Loucy (cell line): ENCODE results near the gene RAP1GAP2.

Source experiments
- H2AFZ ChIP-seq: fragments of 200-600 bp; sonication (generic); 2 replicates; pipeline ENCODE4 v1.6.0; 2016; ENCODE audit warnings: antibody characterized with exemption, mild to moderate bottlenecking, low read length, moderate library complexity
- H3F3A ChIP-seq: fragments of 200-600 bp; 2 replicates; pipeline ENCODE4 v1.6.0; 2016; ENCODE audit warnings: antibody characterized with exemption, low read depth, mild to moderate bottlenecking
- H3K27me3 ChIP-seq: fragments of 200-600 bp; sonication (generic); 2 replicates; pipeline ENCODE4 v1.6.1; 2014; ENCODE audit warnings: low read length, mild to moderate bottlenecking; ENCODE audit not compliant: insufficient read depth, poor library complexity, severe bottlenecking
- H3K36me3 ChIP-seq: fragments of 200-600 bp; sonication (generic); 2 replicates; pipeline ENCODE4 v1.6.1; 2016; ENCODE audit warnings: low read length; ENCODE audit not compliant: insufficient read depth
- H3K4me1 ChIP-seq: fragments of 200-600 bp; sonication (generic); 2 replicates; pipeline ENCODE4 v1.5.1; 2014; ENCODE audit warnings: low read length, mild to moderate bottlenecking; ENCODE audit not compliant: insufficient read depth, poor library complexity, severe bottlenecking
- H3K4me2 ChIP-seq: fragments of 200-600 bp; sonication (generic); 2 replicates; pipeline ENCODE4 v1.6.0; 2014; ENCODE audit warnings: antibody characterized with exemption, low read length, low read depth, mild to moderate bottlenecking; ENCODE audit not compliant: poor library complexity, severe bottlenecking
- H3K4me3 ChIP-seq: fragments of 200-600 bp; sonication (generic); 2 replicates; pipeline ENCODE4 v1.5.1; 2014; ENCODE audit warnings: low read length, mild to moderate bottlenecking, mixed read lengths; ENCODE audit not compliant: poor library complexity, severe bottlenecking
- H3K79me2 ChIP-seq: fragments of 200-600 bp; sonication (generic); 2 replicates; pipeline ENCODE4 v1.6.1; 2014; ENCODE audit warnings: low read length; ENCODE audit not compliant: insufficient read depth
- H3K9ac ChIP-seq: fragments of 200-600 bp; sonication (generic); 2 replicates; pipeline ENCODE4 v1.6.0; 2014; ENCODE audit warnings: mild to moderate bottlenecking, low read depth, low read length, moderate library complexity; ENCODE audit not compliant: poor library complexity, severe bottlenecking
- H3K9me2 ChIP-seq: fragments of 200-600 bp; sonication (generic); replicated peaks from 2 replicates; pipeline ENCODE4 v1.6.1; 2016; ENCODE audit warnings: low read depth, low read length, mixed read lengths
- H3K9me3 ChIP-seq: fragments of 200-600 bp; sonication (generic); 2 replicates; pipeline ENCODE4 v1.6.1; 2014; ENCODE audit warnings: mild to moderate bottlenecking, antibody characterized with exemption, low read length, low read depth; ENCODE audit not compliant: insufficient read depth
- H4K20me1 ChIP-seq: fragments of 200-600 bp; sonication (generic); 2 replicates; pipeline ENCODE4 v1.6.0; 2014; ENCODE audit warnings: antibody characterized with exemption, low read length, mild to moderate bottlenecking; ENCODE audit not compliant: insufficient read depth, poor library complexity, severe bottlenecking
- CTCF ChIP-seq: fragments of 200-600 bp; sonication (generic); conservative IDR thresholded peaks from 2 replicates; pipeline ENCODE4 v1.5.1; 2014; ENCODE audit warnings: mild to moderate bottlenecking, antibody characterized with exemption, low read length
- EZH2phosphoT487 ChIP-seq: fragments of 200-600 bp; IDR thresholded peaks from 2 replicates; pipeline ENCODE4 v1.6.1; 2018; ENCODE audit warnings: antibody characterized with exemption, mild to moderate bottlenecking, moderate library complexity, borderline replicate concordance

RAP1GAP2 gene

GRCh38 chr17:2972749-2973148 is 176.5 kb downstream of the RAP1GAP2 start:
- H3K36me3 ChIP-seq, result peaks cover 67% of the 10 kb centered on the region
- no peaks in the 10 kb centered on the region for H3K79me2 ChIP-seq
- H3K4me2 ChIP-seq, result no peak overlapping the region
- H3K9me3 ChIP-seq, result no peaks in the 10 kb centered on the region
- no peaks in the 10 kb centered on the region for H3K27me3 ChIP-seq
- TF ChIP-seq EZH2phosphoT487, result no peak
- no peak for TF ChIP-seq CTCF
- no peak overlapping the region for H3K9ac ChIP-seq
- H4K20me1 ChIP-seq, result no peaks in the 10 kb centered on the region
- H3K4me1 ChIP-seq, result no peaks in the 10 kb centered on the region
- no peaks in the 10 kb centered on the region for H3F3A ChIP-seq
- H3K4me3 ChIP-seq, result no peak overlapping the region
- no peaks in the 10 kb centered on the region for H3K9me2 ChIP-seq
- H2AFZ ChIP-seq, result no peak overlapping the region

- H3K4me3 ChIP-seq, result no peak overlapping the region
- H3F3A ChIP-seq, result no peaks in the 10 kb centered on the region
- H3K36me3 ChIP-seq, result peaks cover 67% of the 10 kb centered on the region
- no peak overlapping the region for H3K9ac ChIP-seq
- no peaks in the 10 kb centered on the region for H3K9me2 ChIP-seq
- H3K9me3 ChIP-seq, result no peaks in the 10 kb centered on the region
- H3K4me2 ChIP-seq, result no peak overlapping the region
- no peaks in the 10 kb centered on the region for H3K79me2 ChIP-seq
- no peak overlapping the region for H2AFZ ChIP-seq
- no peaks in the 10 kb centered on the region for H3K4me1 ChIP-seq
- TF ChIP-seq CTCF (no peak), EZH2phosphoT487 (no peak)
- H4K20me1 ChIP-seq, result no peaks in the 10 kb centered on the region
- H3K27me3 ChIP-seq, result no peaks in the 10 kb centered on the region
Measured at GRCh38 chr17:2974347-2974746, 178.1 kb downstream of the RAP1GAP2 start.

- peaks cover 70% of the 10 kb centered on the region for H3K36me3 ChIP-seq
- H3K9me2 ChIP-seq, result no peaks in the 10 kb centered on the region
- no peak overlapping the region for H3K9ac ChIP-seq
- TF ChIP-seq CTCF, result no peak
- no peaks in the 10 kb centered on the region for H3K4me1 ChIP-seq
- no peaks in the 10 kb centered on the region for H3K27me3 ChIP-seq
- H3F3A ChIP-seq, result no peaks in the 10 kb centered on the region
- H3K9me3 ChIP-seq, result no peaks in the 10 kb centered on the region
- no peaks in the 10 kb centered on the region for H3K79me2 ChIP-seq
- H4K20me1 ChIP-seq, result no peaks in the 10 kb centered on the region
- H2AFZ ChIP-seq, result no peak overlapping the region
- no peak overlapping the region for H3K4me3 ChIP-seq
- no peak overlapping the region for H3K4me2 ChIP-seq
Measured at GRCh38 chr17:2975469-2975958, 179.3 kb downstream of the RAP1GAP2 start.
